Astrocyte of the cerebellum (primary cell): Measurements from ENCODE around the gene RAPGEF4.
A peak's percentile ranks its signal among the peaks of the same experiment; 100 is the strongest.

Source experiments
- DNase-seq: peaks from one replicate; pipeline ENCODE4 v3.0.0-alpha.2; 2011; ENCODE audit warnings: low read depth
- H3K4me3 ChIP-seq: 2 replicates; pipeline ENCODE4 v1.5.1; 2011; ENCODE audit warnings: mild to moderate bottlenecking, low read depth, low read length, moderate library complexity
- in situ Hi-C: cut with HindIII; loops from 2 replicates; pipeline ENCODE4 v1.10.0; 2017; ENCODE audit warnings: low sequenced_read_pairs
- TF ChIP-seq, protein P1 (sequence below): IDR thresholded peaks from 2 replicates; pipeline ENCODE4 v1.5.1; 2012; ENCODE audit warnings: low read length, low read depth, moderate library complexity, mild to moderate bottlenecking; ENCODE audit errors: missing control alignments

The RAPGEF4 gene

GRCh38 chr2:173077506-173078177, 342.0 kb downstream of the RAPGEF4 start:
- no peak overlapping the region for H3K4me3 ChIP-seq
- in situ Hi-C loops: no loop called here
- TF ChIP-seq, protein P1, sequence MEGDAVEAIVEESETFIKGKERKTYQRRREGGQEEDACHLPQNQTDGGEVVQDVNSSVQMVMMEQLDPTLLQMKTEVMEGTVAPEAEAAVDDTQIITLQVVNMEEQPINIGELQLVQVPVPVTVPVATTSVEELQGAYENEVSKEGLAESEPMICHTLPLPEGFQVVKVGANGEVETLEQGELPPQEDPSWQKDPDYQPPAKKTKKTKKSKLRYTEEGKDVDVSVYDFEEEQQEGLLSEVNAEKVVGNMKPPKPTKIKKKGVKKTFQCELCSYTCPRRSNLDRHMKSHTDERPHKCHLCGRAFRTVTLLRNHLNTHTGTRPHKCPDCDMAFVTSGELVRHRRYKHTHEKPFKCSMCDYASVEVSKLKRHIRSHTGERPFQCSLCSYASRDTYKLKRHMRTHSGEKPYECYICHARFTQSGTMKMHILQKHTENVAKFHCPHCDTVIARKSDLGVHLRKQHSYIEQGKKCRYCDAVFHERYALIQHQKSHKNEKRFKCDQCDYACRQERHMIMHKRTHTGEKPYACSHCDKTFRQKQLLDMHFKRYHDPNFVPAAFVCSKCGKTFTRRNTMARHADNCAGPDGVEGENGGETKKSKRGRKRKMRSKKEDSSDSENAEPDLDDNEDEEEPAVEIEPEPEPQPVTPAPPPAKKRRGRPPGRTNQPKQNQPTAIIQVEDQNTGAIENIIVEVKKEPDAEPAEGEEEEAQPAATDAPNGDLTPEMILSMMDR: no peak
- DNase-seq: peak; percentile 6

- TF ChIP-seq, protein P1: no peak
- no peak overlapping the region for H3K4me3 ChIP-seq
- DNase-seq: no peak
- in situ Hi-C loops: no loop called here
These were observed 343.5 kb downstream of the RAPGEF4 start for GRCh38 chr2:173079141-173079540.

GRCh38 chr2:173079973-173080860, 344.6 kb downstream of the RAPGEF4 start:
- TF ChIP-seq, protein P1: no peak
- H3K4me3 ChIP-seq: no peak overlapping the region
- in situ Hi-C loops: no loop called here
- DNase-seq: peak; percentile 85

DNA sequence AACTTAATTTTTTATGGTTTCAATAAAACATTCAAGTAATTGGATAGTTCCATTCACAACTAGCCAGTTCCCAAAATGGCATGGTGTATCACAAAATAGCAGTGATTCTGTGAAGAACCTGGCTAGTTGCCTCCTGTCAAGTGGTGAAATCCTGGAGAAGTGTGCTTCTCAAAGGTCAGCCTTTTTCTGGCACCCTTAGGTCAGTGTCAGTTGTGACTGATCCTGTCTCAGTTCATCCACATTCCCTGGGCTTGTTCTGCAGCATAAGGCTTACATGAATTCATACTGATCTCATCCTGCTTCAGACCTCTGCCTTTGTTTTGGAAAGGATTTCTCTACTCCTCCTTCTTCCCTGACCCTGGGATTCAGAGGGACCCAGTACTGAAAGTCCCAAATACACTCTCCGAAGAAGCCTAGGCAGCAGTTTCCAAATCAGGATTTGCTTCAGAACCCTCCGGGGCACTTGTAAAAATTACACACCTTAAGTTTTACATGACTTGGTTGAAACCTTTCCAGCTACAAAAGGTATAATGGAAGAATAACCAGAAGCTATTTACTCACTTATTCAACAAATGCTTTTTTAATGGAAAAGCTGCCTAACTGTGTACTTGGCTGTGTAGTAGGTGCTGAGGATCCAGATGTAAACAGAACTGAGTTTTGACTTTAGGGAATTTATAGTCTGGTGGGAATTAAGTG, 351.0 kb downstream of the RAPGEF4 start:
- H3K4me3 ChIP-seq: no peak overlapping the region
- TF ChIP-seq, protein P1: no peak
- DNase-seq: no peak
- in situ Hi-C loops: no loop called here

DNA sequence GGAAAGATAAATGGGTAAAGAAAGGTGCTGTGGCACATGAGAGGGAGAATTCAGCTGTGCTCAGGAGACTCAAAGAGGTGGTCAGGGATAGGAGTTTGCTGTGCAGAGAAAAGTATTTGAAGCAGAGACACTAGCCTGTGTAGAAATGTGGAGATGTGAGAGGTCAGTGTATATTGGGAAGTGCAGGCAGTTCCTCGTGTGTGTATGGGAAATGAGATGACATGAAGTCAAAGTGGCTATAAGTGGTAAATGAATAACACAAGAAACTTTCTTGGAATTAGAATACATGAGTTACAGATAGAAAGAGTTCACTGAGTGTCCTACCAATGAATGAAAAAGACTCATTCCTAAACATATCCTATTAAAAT, 351.6 kb downstream of the RAPGEF4 start:
- no peak for DNase-seq
- H3K4me3 ChIP-seq: no peak overlapping the region
- in situ Hi-C loops: no loop called here

More for the DNA sequence above, 351.6 kb downstream of the RAPGEF4 start:
- TF ChIP-seq, protein P1: no peak
